AG10803 (cell line): ENCODE measurements around the gene BORCS6.

Experiments used
- DNase-seq: peaks from one replicate; pipeline ENCODE4 v3.0.0; 2010; ENCODE audit warnings: low read depth
- H3K4me3 ChIP-seq: 2 replicates; pipeline ENCODE4 v1.5.1; 2011; ENCODE audit warnings: mild to moderate bottlenecking, low read length, control low read depth
- TF ChIP-seq, protein P1 (sequence below): conservative IDR thresholded peaks from 2 replicates; pipeline ENCODE4 v1.5.1; 2011; ENCODE audit warnings: mild to moderate bottlenecking, low read length, control low read depth, inconsistent platforms

Gene BORCS6

GRCh38 chr17:8155231-8155995 lies 34.6 kb downstream of the BORCS6 start:
- peak overlapping the region; percentile 84 for H3K4me3 ChIP-seq
- TF ChIP-seq, protein P1, sequence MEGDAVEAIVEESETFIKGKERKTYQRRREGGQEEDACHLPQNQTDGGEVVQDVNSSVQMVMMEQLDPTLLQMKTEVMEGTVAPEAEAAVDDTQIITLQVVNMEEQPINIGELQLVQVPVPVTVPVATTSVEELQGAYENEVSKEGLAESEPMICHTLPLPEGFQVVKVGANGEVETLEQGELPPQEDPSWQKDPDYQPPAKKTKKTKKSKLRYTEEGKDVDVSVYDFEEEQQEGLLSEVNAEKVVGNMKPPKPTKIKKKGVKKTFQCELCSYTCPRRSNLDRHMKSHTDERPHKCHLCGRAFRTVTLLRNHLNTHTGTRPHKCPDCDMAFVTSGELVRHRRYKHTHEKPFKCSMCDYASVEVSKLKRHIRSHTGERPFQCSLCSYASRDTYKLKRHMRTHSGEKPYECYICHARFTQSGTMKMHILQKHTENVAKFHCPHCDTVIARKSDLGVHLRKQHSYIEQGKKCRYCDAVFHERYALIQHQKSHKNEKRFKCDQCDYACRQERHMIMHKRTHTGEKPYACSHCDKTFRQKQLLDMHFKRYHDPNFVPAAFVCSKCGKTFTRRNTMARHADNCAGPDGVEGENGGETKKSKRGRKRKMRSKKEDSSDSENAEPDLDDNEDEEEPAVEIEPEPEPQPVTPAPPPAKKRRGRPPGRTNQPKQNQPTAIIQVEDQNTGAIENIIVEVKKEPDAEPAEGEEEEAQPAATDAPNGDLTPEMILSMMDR: no peak
- no peak for DNase-seq

DNA sequence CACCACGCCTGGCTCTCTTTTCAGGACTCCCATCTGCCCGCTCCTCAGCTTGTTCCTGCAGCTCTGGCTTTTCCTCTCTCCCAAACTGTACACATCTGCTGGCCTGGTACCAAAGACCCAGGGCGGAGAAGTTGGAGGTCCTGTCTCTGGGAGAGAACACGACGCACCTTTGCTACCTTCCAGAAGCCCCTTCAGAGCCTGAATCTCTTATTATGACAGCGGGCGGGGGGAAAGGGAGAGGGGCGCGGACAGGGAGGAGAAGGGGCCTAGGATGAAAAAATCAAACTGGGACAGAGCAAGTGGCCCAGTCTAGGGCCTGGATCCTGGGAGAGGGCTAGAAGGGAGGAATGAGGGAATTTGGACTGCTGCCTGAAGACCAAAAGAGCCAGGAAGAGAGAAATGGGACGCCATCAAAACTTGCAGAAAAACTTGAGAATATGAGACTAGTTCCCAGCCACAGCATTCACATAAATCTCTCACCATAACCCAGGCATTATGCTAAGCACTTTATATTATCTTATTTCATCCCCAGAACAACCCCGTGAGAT lies 35.3 kb downstream of the BORCS6 start:
- TF ChIP-seq, protein P1: no peak
- DNase-seq: no peak
- peak overlapping the region; percentile 84 for H3K4me3 ChIP-seq

GRCh38 chr17:8153957-8154607 lies 35.9 kb downstream of the BORCS6 start:
- H3K4me3 ChIP-seq: peak overlapping the region; percentile 51
- TF ChIP-seq, protein P1: no peak
- DNase-seq: peak; percentile 99

DNA sequence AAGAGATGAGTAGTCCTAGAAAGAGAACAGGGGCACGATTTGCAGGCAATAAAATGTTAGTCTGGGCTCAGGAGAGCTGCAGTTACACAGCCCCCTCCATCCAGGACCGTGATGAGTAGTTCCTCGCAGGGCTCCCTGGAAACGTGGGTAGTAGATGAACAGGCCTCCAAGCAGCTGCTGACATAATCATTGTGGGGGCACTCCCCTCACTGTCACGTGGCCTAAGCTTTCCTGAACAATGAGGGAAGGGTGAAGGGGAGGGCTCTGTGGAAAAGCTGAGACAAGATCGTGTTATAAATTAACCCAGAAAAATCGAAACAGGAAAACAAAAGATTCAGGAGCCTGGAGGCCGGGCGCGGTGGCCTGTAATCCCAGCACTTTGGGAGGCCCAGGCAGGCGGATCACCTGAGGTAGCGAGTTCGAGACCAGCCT lies 36.4 kb downstream of the BORCS6 start:
- DNase-seq: peak; percentile 97

GRCh38 chr17:8153031-8153451 lies 36.9 kb downstream of the BORCS6 start:
- no peak for DNase-seq
- TF ChIP-seq, protein P1: no peak
- no peak overlapping the region for H3K4me3 ChIP-seq

More for the DNA sequence above, 36.4 kb downstream of the BORCS6 start:
- TF ChIP-seq, protein P1: no peak
- no peak overlapping the region; the same call in 1 of the 2 replicates for H3K4me3 ChIP-seq

- TF ChIP-seq, protein P1: no peak
- H3K4me3 ChIP-seq: peak within 1 kb of the TSS; percentile 98
- peak; percentile 95 for DNase-seq
Measured at GRCh38 chr17:8152112-8152775, 37.7 kb downstream of the BORCS6 start, which contains the start of gene PER1. Gene PER1, minus strand, starts transcription at chr17:8152404. Its CDS starts 1,698 bp downstream, at chr17:8150706.
